GM18909 (cell line): Measurements from ENCODE around the gene VCX2.
"Not testable (repeated sequence)": the region's sequence is repeated elsewhere in the genome, so short reads cannot be mapped to it uniquely, and the experiment has no call there.

ENCODE experiments used
- ATAC-seq: cut with Tn5 transposase; IDR thresholded peaks from one replicate; pipeline ENCODE4 v1.9.1; 2021; ENCODE audit warnings: mild to moderate bottlenecking; ENCODE audit not compliant: unreplicated experiment, poor library complexity

Gene VCX2

DNA sequence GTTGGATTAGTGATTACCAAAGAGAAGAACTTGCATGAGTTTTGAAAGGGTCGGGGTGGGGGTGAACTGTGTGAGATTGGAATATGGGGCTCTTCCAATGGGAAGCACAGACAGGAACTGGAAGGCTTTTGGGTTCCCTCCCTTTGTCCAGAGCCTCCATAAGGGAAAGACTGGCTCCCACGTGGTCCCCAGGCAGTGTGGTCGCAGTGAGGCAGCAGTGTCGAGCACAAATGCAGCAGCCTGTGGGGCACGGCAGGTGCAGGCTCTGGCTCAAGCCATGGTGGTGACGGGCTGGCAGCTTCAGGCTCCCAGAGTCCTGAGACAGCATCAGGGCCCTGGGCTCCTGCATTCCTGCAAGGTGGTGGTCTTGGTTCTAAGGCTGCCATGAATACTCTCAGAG lies 45.5 kb downstream of the VCX2 start:
- no peak for ATAC-seq

GRCh38 chrX:8122538-8122937 lies 48.5 kb downstream of the VCX2 start:
- ATAC-seq: no peak

- ATAC-seq: not testable (repeated sequence)
Measured at GRCh38 chrX:8121391-8121790, 49.7 kb downstream of the VCX2 start.
